ENCODE measurements around the gene CCDC182. TPM values are rescaled to one million over a fixed set of nuclear protein-coding genes. Genes with fewer than 3 reads are reported as not detected.
A peak's percentile ranks its signal among the peaks of the same experiment; 100 is the strongest.

CCDC182 gene
- total RNA-seq, 1 experiment from 2014 or later: not detected

DNA sequence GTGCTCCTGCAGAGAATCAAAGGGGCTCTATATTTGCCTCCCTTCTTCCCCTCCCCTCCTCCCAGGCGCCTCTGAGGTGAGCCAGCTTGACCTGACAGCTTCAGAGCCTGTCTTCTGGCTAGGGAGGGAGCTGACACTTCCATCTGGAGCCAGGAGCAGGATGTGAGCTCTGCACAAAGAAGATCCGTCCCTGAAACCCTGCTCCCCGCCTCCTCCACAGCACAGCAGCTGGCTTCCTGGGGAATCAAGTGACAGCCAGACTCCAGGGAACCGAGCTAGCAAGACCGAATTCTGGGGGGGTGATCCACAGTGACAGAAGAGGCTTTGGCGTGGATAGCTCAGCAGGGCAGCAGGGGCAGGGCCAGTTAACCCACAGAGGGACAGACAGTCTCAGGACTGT lies 37.2 kb downstream of the CCDC182 start:
- Histone ChIP-seq H3K27ac (ENCODE audit: low read depth, low read length, poor library complexity, severe bottlenecking) (no peak overlapping the region), H3K27me3 (replicated peaks; ENCODE audit: insufficient read depth, low read depth, low read length, poor library complexity) (peaks cover 14% of the 10 kb centered on the region), H3K9me3 (ENCODE audit: low read depth, low read length, poor library complexity, severe bottlenecking) (no peaks in the 10 kb centered on the region), H3K36me3 (ENCODE audit: insufficient read depth, low read length, poor library complexity, severe bottlenecking) (no peaks in the 10 kb centered on the region), H3K4me1 (ENCODE audit: insufficient read depth, low read length, poor library complexity, severe bottlenecking) (peaks cover 4% of the 10 kb centered on the region), H3K4me3 (ENCODE audit: low read depth, low read length, poor library complexity, severe bottlenecking) (no peak overlapping the region)
- TF ChIP-seq, protein P1, sequence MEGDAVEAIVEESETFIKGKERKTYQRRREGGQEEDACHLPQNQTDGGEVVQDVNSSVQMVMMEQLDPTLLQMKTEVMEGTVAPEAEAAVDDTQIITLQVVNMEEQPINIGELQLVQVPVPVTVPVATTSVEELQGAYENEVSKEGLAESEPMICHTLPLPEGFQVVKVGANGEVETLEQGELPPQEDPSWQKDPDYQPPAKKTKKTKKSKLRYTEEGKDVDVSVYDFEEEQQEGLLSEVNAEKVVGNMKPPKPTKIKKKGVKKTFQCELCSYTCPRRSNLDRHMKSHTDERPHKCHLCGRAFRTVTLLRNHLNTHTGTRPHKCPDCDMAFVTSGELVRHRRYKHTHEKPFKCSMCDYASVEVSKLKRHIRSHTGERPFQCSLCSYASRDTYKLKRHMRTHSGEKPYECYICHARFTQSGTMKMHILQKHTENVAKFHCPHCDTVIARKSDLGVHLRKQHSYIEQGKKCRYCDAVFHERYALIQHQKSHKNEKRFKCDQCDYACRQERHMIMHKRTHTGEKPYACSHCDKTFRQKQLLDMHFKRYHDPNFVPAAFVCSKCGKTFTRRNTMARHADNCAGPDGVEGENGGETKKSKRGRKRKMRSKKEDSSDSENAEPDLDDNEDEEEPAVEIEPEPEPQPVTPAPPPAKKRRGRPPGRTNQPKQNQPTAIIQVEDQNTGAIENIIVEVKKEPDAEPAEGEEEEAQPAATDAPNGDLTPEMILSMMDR (conservative IDR thresholded peaks at IDR 0.05; ENCODE audit: low read depth, low read length): no peak
- no peak for TF ChIP-seq EZH2 (IDR thresholded peaks at IDR 0.05; ENCODE audit: borderline replicate concordance, low read depth, low read length, poor library complexity, severe bottlenecking)
- intact Hi-C loops (cut with micrococcal nuclease; ENCODE audit: unreplicated experiment): no loop called here
- no TSS peak for BruUV-seq (replicated peaks)
- ChIA-PET POLR2A (ENCODE audit: low non-redundant PET) (no interaction called here), CTCF (no interaction called here)
- DNase-seq (ENCODE audit: low spot score): peak; percentile 24

DNA sequence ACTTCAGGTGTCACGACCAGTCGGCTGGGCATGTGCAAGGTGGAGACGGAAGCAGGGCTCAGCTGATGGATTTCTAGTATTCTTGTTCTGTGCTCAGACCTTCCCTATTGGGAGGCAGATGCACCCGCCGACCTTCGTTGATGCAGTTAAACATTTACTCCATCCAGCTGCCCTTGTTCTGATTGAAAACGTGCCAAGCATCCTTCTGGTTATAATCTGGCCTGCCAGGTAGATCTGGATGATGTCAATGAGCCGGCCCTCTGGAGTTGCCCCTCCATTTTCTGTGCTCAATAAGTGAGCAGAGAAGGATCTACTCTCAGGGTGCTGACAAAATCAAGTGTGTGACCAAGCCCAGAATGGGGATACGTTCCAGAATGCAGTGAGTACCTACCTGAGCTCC lies 38.3 kb downstream of the CCDC182 start:
- Histone ChIP-seq H3K4me3 (ENCODE audit: low read depth, low read length, poor library complexity, severe bottlenecking) (no peak overlapping the region), H3K4me1 (ENCODE audit: insufficient read depth, low read length, poor library complexity, severe bottlenecking) (peaks cover 4% of the 10 kb centered on the region), H3K9me3 (ENCODE audit: low read depth, low read length, poor library complexity, severe bottlenecking) (no peaks in the 10 kb centered on the region), H3K36me3 (ENCODE audit: insufficient read depth, low read length, poor library complexity, severe bottlenecking) (no peaks in the 10 kb centered on the region), H3K27me3 (replicated peaks; ENCODE audit: insufficient read depth, low read depth, low read length, poor library complexity) (peaks cover 3% of the 10 kb centered on the region), H3K27ac (ENCODE audit: low read depth, low read length, poor library complexity, severe bottlenecking) (no peak overlapping the region)
- CTCF ChIA-PET: no interaction called here
- no TSS peak for BruUV-seq (replicated peaks)
- POLR2A ChIA-PET (ENCODE audit: low non-redundant PET): no interaction called here
- DNase-seq (ENCODE audit: low spot score): no peak
- TF ChIP-seq EZH2 (IDR thresholded peaks at IDR 0.05; ENCODE audit: borderline replicate concordance, low read depth, low read length, poor library complexity, severe bottlenecking): no peak
- TF ChIP-seq, protein P1 (conservative IDR thresholded peaks at IDR 0.05; ENCODE audit: low read depth, low read length): no peak
- intact Hi-C loops (cut with micrococcal nuclease; ENCODE audit: unreplicated experiment): no loop called here

DNA sequence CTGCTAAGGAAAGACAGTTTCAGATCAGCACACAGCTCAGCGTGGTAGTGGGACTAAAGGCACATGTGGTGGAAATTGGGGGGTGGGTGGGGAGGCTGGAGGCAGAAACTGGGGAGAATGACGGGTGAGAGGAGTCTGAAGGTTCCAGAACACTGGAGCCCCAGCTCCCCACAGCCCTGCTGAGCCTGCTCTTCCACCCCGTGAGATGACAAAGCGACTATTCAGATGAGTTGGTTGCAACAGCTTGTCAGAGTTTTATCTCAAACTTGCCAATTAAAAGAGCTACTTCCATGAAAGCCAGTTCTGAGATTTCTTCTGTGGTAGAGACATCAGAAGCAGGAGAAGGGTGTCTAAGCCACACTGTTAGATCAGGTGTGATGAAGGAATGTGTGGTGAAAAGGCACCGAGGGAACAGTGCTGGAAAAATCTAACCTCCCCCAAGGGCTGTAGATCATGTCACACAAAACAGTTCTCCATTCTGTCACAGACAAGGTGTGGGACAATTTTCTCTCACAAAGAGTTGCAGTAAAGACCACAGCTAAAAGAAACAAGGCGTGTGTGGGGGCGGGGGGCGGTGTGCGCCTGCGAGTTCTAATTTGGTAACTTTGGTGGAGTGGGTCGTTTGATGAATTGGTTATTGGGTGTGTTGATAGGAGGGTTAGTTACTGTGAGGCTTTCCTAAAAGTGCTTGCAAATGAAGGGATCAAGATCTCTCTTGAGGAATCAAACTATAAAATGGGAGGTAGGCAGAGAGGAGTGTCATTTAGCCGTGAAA lies 39.0 kb downstream of the CCDC182 start:
- Histone ChIP-seq H3K4me1 (ENCODE audit: insufficient read depth, low read length, poor library complexity, severe bottlenecking) (peaks cover 4% of the 10 kb centered on the region), H3K4me3 (ENCODE audit: low read depth, low read length, poor library complexity, severe bottlenecking) (no peak overlapping the region), H3K27me3 (replicated peaks; ENCODE audit: insufficient read depth, low read depth, low read length, poor library complexity) (no peaks in the 10 kb centered on the region), H3K27ac (ENCODE audit: low read depth, low read length, poor library complexity, severe bottlenecking) (no peak overlapping the region), H3K9me3 (ENCODE audit: low read depth, low read length, poor library complexity, severe bottlenecking) (no peaks in the 10 kb centered on the region), H3K36me3 (ENCODE audit: insufficient read depth, low read length, poor library complexity, severe bottlenecking) (no peaks in the 10 kb centered on the region)
- ChIA-PET POLR2A (ENCODE audit: low non-redundant PET) (no interaction called here), CTCF (no interaction called here)
- DNase-seq (ENCODE audit: low spot score): no peak
- intact Hi-C loops (cut with micrococcal nuclease; ENCODE audit: unreplicated experiment): no loop called here
- TF ChIP-seq, protein P1 (conservative IDR thresholded peaks at IDR 0.05; ENCODE audit: low read depth, low read length): no peak
- TF ChIP-seq EZH2 (IDR thresholded peaks at IDR 0.05; ENCODE audit: borderline replicate concordance, low read depth, low read length, poor library complexity, severe bottlenecking): no peak
- no TSS peak for BruUV-seq (replicated peaks)

Data from A673 (cell line).